Measurements from ENCODE around the gene MANF. TPM values are rescaled to one million over a fixed set of nuclear protein-coding genes. Genes with fewer than 3 reads are reported as not detected.

Gene MANF
- total and polyA plus RNA-seq, 2 of the 4 experiments (the other 2 are of a cell fraction): 65.4 to 122 TPM

GRCh38 chr3:51403675-51404074 is 18.6 kb downstream of the MANF start:
- Histone ChIP-seq H3K36me3 (ENCODE audit: control insufficient read depth, insufficient read depth, low read length) (peaks cover 20% of the 10 kb centered on the region), H3K4me2 (ENCODE audit: low read depth, low read length) (no peak overlapping the region), H4K91ac (ENCODE audit: insufficient read depth, low read depth, low read length) (no peak overlapping the region), H3K14ac (replicated peaks; ENCODE audit: low read depth, low read length) (no peak overlapping the region), H3K79me1 (ENCODE audit: low read depth in 1 of 2, low read length in 2 of 2) (peaks cover 13 to 18% of the 10 kb centered on the region in 2 experiments; a peak in 2 of 4 replicates), H2BK15ac (ENCODE audit: low read depth, low read length) (no peak overlapping the region), H3K9me3 (ENCODE audit: control insufficient read depth, insufficient read depth, low read length) (no peaks in the 10 kb centered on the region), H3K27ac (ENCODE audit: insufficient read depth, low read length) (no peak overlapping the region), H3K23ac (ENCODE audit: low read depth, low read length) (no peak overlapping the region), H3K4me1 (ENCODE audit: control insufficient read depth, insufficient read depth, low read length) (no peaks in the 10 kb centered on the region), H2AK9ac (replicated peaks; ENCODE audit: low read depth, low read length, poor library complexity) (no peak overlapping the region), H3K9me1 (ENCODE audit: insufficient read depth, low read length) (peaks cover 9% of the 10 kb centered on the region; the same call in 1 of the 2 replicates), H4K20me1 (ENCODE audit: insufficient read depth, low read length) (no peaks in the 10 kb centered on the region), H3K9ac (ENCODE audit: low read depth, low read length) (no peak overlapping the region), H3K4ac (ENCODE audit: low read depth, low read length) (no peak overlapping the region), H3K27me3 (ENCODE audit: control insufficient read depth, insufficient read depth, low read length) (no peaks in the 10 kb centered on the region), H4K5ac (ENCODE audit: low read depth, low read length) (no peak overlapping the region), H2BK120ac (ENCODE audit: low read depth, low read length) (no peak overlapping the region), H2AK5ac (ENCODE audit: low read depth, low read length) (no peak overlapping the region), H3K56ac (ENCODE audit: extremely low read depth, insufficient read depth, low read length) (no peak overlapping the region), H4K8ac (ENCODE audit: low read depth in 2 of 2, low read length in 2 of 2) (no peak overlapping the region), H2BK20ac (ENCODE audit: low read depth, low read length) (no peak overlapping the region), H2AFZ (replicated peaks; ENCODE audit: low read length, poor library complexity) (no peak overlapping the region), H2BK5ac (ENCODE audit: low read depth, low read length, poor library complexity, severe bottlenecking) (no peak overlapping the region), H3K18ac (ENCODE audit: low read depth, low read length) (no peak overlapping the region), H3K4me3 (ENCODE audit: insufficient read depth, low read depth, low read length) (no peak overlapping the region)
- dilution Hi-C loops (cut with HindIII; ENCODE audit: low sequenced_read_pairs, unreplicated experiment): no loop called here
- DNase-seq (no peak), ATAC-seq (ENCODE audit: low read depth) (no peak)
- no TSS peak for BruUV-seq (replicated peaks)
- CTCF ChIA-PET: no interaction called here
- in situ Hi-C loops (cut with MboI; ENCODE audit: low sequenced_read_pairs): no loop called here
- POLR2A ChIA-PET (ENCODE audit: unreplicated experiment): no interaction called here
- no peak for TF ChIP-seq POLR2A (IDR thresholded peaks at IDR 0.05; ENCODE audit: low read depth, low read length)
- TF ChIP-seq USF2 (IDR thresholded peaks at IDR 0.05; ENCODE audit: low read depth, low read length): no peak
- no peak for TF ChIP-seq MAFK (IDR thresholded peaks at IDR 0.05; ENCODE audit: low read depth, low read length)
- TF ChIP-seq RFX5 (IDR thresholded peaks at IDR 0.05; ENCODE audit: low read depth, low read length): no peak
- TF ChIP-seq ELK1 (IDR thresholded peaks at IDR 0.05; ENCODE audit: borderline replicate concordance, low read depth, low read length): no peak
- TF ChIP-seq SMC3 (IDR thresholded peaks at IDR 0.05; ENCODE audit: low read depth, low read length): no peak
- no peak for TF ChIP-seq MXI1 (IDR thresholded peaks at IDR 0.05; ENCODE audit: borderline replicate concordance, low read depth, low read length)
- TF ChIP-seq CHD1 (IDR thresholded peaks at IDR 0.05; ENCODE audit: low read depth, low read length): no peak
- TF ChIP-seq CTCF (conservative IDR thresholded peaks at IDR 0.05; ENCODE audit: low read depth, low read length): no peak
- no peak for TF ChIP-seq RCOR1 (IDR thresholded peaks at IDR 0.05; ENCODE audit: insufficient replicate concordance, low read length)
- TF ChIP-seq FOS (IDR thresholded peaks at IDR 0.05; ENCODE audit: low read depth, low read length): no peak
- no peak for TF ChIP-seq RAD21 (IDR thresholded peaks at IDR 0.05; ENCODE audit: low read length)
- no peak for TF ChIP-seq CEBPB (IDR thresholded peaks at IDR 0.05; ENCODE audit: low read depth, low read length)
- TF ChIP-seq BHLHE40 (IDR thresholded peaks at IDR 0.05; ENCODE audit: low read depth, low read length): no peak
- TF ChIP-seq MAZ (IDR thresholded peaks at IDR 0.05; ENCODE audit: borderline replicate concordance, low read depth, low read length): no peak
- TF ChIP-seq NFE2L2 (IDR thresholded peaks at IDR 0.05; ENCODE audit: low read depth, low read length): no peak
- intact Hi-C loops (cut with micrococcal nuclease): no loop called here

Data from IMR-90 (cell line).